ENCODE measurements around the gene GRB10.

GRB10 gene

GRCh38 chr7:50667789-50668226, 114.9 kb downstream of the GRB10 start:
- DNase-seq (ENCODE audit: low spot score): no peak

GRCh38 chr7:50667338-50667737, 115.4 kb downstream of the GRB10 start:
- DNase-seq (ENCODE audit: low spot score): no peak

GRCh38 chr7:50666124-50666496, 116.6 kb downstream of the GRB10 start:
- no peak for DNase-seq (ENCODE audit: low spot score)

- DNase-seq (ENCODE audit: low spot score): no peak
These were observed 117.1 kb downstream of the GRB10 start for GRCh38 chr7:50665403-50666123.

- DNase-seq (ENCODE audit: low spot score): no peak
These were observed 117.8 kb downstream of the GRB10 start for GRCh38 chr7:50664937-50665336.

GRCh38 chr7:50664461-50664922, 118.2 kb downstream of the GRB10 start:
- no peak for DNase-seq (ENCODE audit: low spot score)

GRCh38 chr7:50663396-50664102, 119.1 kb downstream of the GRB10 start:
- no peak for DNase-seq (ENCODE audit: low spot score)

- no peak for DNase-seq (ENCODE audit: low spot score)
These were observed 119.7 kb downstream of the GRB10 start for GRCh38 chr7:50662996-50663395.

- no peak for DNase-seq (ENCODE audit: low spot score)
These were observed 120.5 kb downstream of the GRB10 start for GRCh38 chr7:50662041-50662694.

GRCh38 chr7:50661345-50662040, 121.2 kb downstream of the GRB10 start:
- DNase-seq (ENCODE audit: low spot score): no peak

- DNase-seq (ENCODE audit: low spot score): no peak
These were observed 121.9 kb downstream of the GRB10 start for GRCh38 chr7:50660830-50661175.

- DNase-seq (ENCODE audit: low spot score): no peak
These were observed 122.5 kb downstream of the GRB10 start for GRCh38 chr7:50660040-50660829.

GRCh38 chr7:50659329-50659965, 123.2 kb downstream of the GRB10 start:
- DNase-seq (ENCODE audit: low spot score): no peak

- DNase-seq (ENCODE audit: low spot score): no peak
These were observed 124.0 kb downstream of the GRB10 start for GRCh38 chr7:50658696-50659095.

- DNase-seq (ENCODE audit: low spot score): no peak
These were observed 124.8 kb downstream of the GRB10 start for GRCh38 chr7:50657912-50658311.

GRCh38 chr7:50657341-50657873, 125.3 kb downstream of the GRB10 start:
- DNase-seq (ENCODE audit: low spot score): no peak

- DNase-seq (ENCODE audit: low spot score): no peak
These were observed 126.4 kb downstream of the GRB10 start for GRCh38 chr7:50656141-50656895.

- no peak for DNase-seq (ENCODE audit: low spot score)
These were observed 127.2 kb downstream of the GRB10 start for GRCh38 chr7:50655490-50655889.

- DNase-seq (ENCODE audit: low spot score): no peak
These were observed 127.7 kb downstream of the GRB10 start for GRCh38 chr7:50655020-50655419.

GRCh38 chr7:50653981-50654425, 128.7 kb downstream of the GRB10 start:
- DNase-seq (ENCODE audit: low spot score): no peak

All from HuH-7.5 (cell line).